GM12801 (cell line): ENCODE results near the gene NBDY.

ENCODE experiments used
- CTCF ChIP-seq: IDR thresholded peaks from one replicate; pipeline ENCODE4 v1.5.1; 2011; ENCODE audit warnings: control low read depth; ENCODE audit not compliant: insufficient read length; ENCODE audit errors: extremely low read depth

NBDY gene

GRCh38 chrX:56796641-56797395, 67.8 kb downstream of the NBDY start:
- no peak for TF ChIP-seq CTCF

- TF ChIP-seq CTCF: no peak
These were observed 68.7 kb downstream of the NBDY start for GRCh38 chrX:56797574-56798338.

GRCh38 chrX:56798339-56798711, 69.3 kb downstream of the NBDY start:
- TF ChIP-seq CTCF: no peak

- TF ChIP-seq CTCF: no peak
These were observed 70.1 kb downstream of the NBDY start for GRCh38 chrX:56798866-56799758.

GRCh38 chrX:56800307-56800706, 71.3 kb downstream of the NBDY start:
- TF ChIP-seq CTCF: no peak

GRCh38 chrX:56800801-56801200, 71.8 kb downstream of the NBDY start:
- TF ChIP-seq CTCF: no peak

- TF ChIP-seq CTCF: no peak
These were observed 73.4 kb downstream of the NBDY start for GRCh38 chrX:56802428-56802827.
